GM23338 (cell line): Measurements from ENCODE around the gene RASGRP1. TPM values are rescaled to one million over a fixed set of nuclear protein-coding genes. Genes with fewer than 3 reads are reported as not detected.

ENCODE experiments used
- ATAC-seq: fragments of 200-7000 bp; cut with Tn5 transposase; 3 replicates; pipeline ENCODE4 v1.9.1; 2020
- DNase-seq: peaks from one replicate; pipeline ENCODE4 v3.0.0-alpha.2; 2015; ENCODE audit warnings: low spot score
- H2AFZ ChIP-seq: fragments of 200-600 bp; sonication (generic); 2 replicates; pipeline ENCODE4 v1.8.0; 2016; ENCODE audit warnings: antibody characterized with exemption, mild to moderate bottlenecking, moderate library complexity
- H3F3A ChIP-seq: fragments of 200-600 bp; sonication (generic); replicated peaks from 2 replicates; pipeline ENCODE4 v1.8.0; 2017; ENCODE audit warnings: antibody characterized with exemption, mixed run types, low read depth
- H3K27ac ChIP-seq: fragments of 200-600 bp; sonication (generic); 2 replicates; pipeline ENCODE4 v1.6.1; 2016; ENCODE audit warnings: low read depth
- H3K27me3 ChIP-seq: fragments of 200-600 bp; sonication (generic); 2 replicates; pipeline ENCODE4 v1.8.0; 2016; ENCODE audit warnings: mild to moderate bottlenecking, mixed run types, moderate library complexity; ENCODE audit not compliant: insufficient read depth
- H3K36me3 ChIP-seq: fragments of 200-600 bp; sonication (generic); 2 replicates; pipeline ENCODE4 v1.8.0; 2016; ENCODE audit warnings: mild to moderate bottlenecking; ENCODE audit not compliant: insufficient read depth
- H3K4me1 ChIP-seq: fragments of 200-600 bp; sonication (generic); 2 replicates; pipeline ENCODE4 v1.8.0; 2016; ENCODE audit warnings: mild to moderate bottlenecking, moderate library complexity; ENCODE audit not compliant: insufficient read depth
- H3K4me2 ChIP-seq: fragments of 200-600 bp; sonication (generic); 2 replicates; pipeline ENCODE4 v1.7.1; 2017; ENCODE audit warnings: mixed run types
- H3K4me3 ChIP-seq: fragments of 200-600 bp; sonication (generic); 2 replicates; pipeline ENCODE4 v1.6.1; 2016; ENCODE audit warnings: mixed run types
- H3K79me2 ChIP-seq: fragments of 200-600 bp; sonication (generic); replicated peaks from 2 replicates; pipeline ENCODE4 v1.8.0; 2017; ENCODE audit warnings: mild to moderate bottlenecking; ENCODE audit not compliant: insufficient read depth
- H3K9me2 ChIP-seq: fragments of 200-600 bp; sonication (generic); 2 replicates; pipeline ENCODE4 v1.8.0; 2017; ENCODE audit not compliant: insufficient read depth
- H4K20me1 ChIP-seq: fragments of 200-600 bp; sonication (generic); replicated peaks from 2 replicates; pipeline ENCODE4 v1.8.0; 2017; ENCODE audit warnings: mild to moderate bottlenecking; ENCODE audit not compliant: insufficient read depth
- H3K27ac Mint-ChIP-seq: 2 replicates; pipeline ENCODE4 v1.8.0; 2020; ENCODE audit warnings: inconsistent platforms, mild to moderate bottlenecking, moderate library complexity, mixed read lengths
- H3K27me3 Mint-ChIP-seq: 3 replicates; pipeline ENCODE4 v1.8.0; 2022; ENCODE audit warnings: low read depth, mild to moderate bottlenecking, moderate library complexity, mixed read lengths, inconsistent platforms; ENCODE audit not compliant: insufficient read depth, poor library complexity
- H3K36me3 Mint-ChIP-seq: 3 replicates; pipeline ENCODE4 v1.8.0; 2021; ENCODE audit warnings: low read depth, mild to moderate bottlenecking, inconsistent platforms, moderate library complexity, mixed read lengths
- H3K4me1 Mint-ChIP-seq: 3 replicates; pipeline ENCODE4 v1.8.0; 2020; ENCODE audit warnings: mild to moderate bottlenecking, inconsistent platforms, mixed read lengths
- H3K4me3 Mint-ChIP-seq: 3 replicates; pipeline ENCODE4 v1.8.0; 2021; ENCODE audit warnings: moderate library complexity, mild to moderate bottlenecking, inconsistent platforms, mixed read lengths
- H3K9me3 Mint-ChIP-seq: 3 replicates; pipeline ENCODE4 v1.8.0; 2020; ENCODE audit warnings: moderate library complexity, mild to moderate bottlenecking, inconsistent platforms, mixed read lengths
- CREB1 ChIP-seq: fragments of 250-450 bp; sonication (Bioruptor Pico); IDR thresholded peaks from 2 replicates; pipeline ENCODE4 v1.5.0; 2020; ENCODE audit warnings: low read depth, mild to moderate bottlenecking, moderate library complexity
- EZH2 ChIP-seq: fragments of 200-600 bp; sonication (generic); IDR thresholded peaks from one replicate; pipeline ENCODE4 v1.8.0; 2017; ENCODE audit warnings: antibody characterized with exemption, mild to moderate bottlenecking, low read depth; ENCODE audit not compliant: unreplicated experiment
- NANOG ChIP-seq: IDR thresholded peaks from 2 replicates; pipeline ENCODE4 v1.6.1; 2016; ENCODE audit warnings: antibody characterized with exemption, borderline replicate concordance
- POLR2AphosphoS5 ChIP-seq: IDR thresholded peaks from 2 replicates; pipeline ENCODE4 v1.6.1; 2016; ENCODE audit warnings: antibody characterized with exemption, low read depth
- REST ChIP-seq: IDR thresholded peaks from one replicate; pipeline ENCODE4 v1.6.1; 2018; ENCODE audit warnings: antibody characterized with exemption; ENCODE audit not compliant: unreplicated experiment
- STAT1 ChIP-seq: IDR thresholded peaks from one replicate; pipeline ENCODE4 v1.6.1; 2016; ENCODE audit warnings: antibody characterized with exemption; ENCODE audit not compliant: unreplicated experiment
- ZNF114 ChIP-seq: fragments of 250-450 bp; sonication (Bioruptor Pico); IDR thresholded peaks from 2 replicates; pipeline ENCODE4 v1.5.0; 2020; ENCODE audit warnings: mild to moderate bottlenecking, moderate library complexity
- ZNF331 ChIP-seq: fragments of 250-450 bp; sonication (Bioruptor Pico); IDR thresholded peaks from 2 replicates; pipeline ENCODE4 v1.5.0; 2020; ENCODE audit warnings: low read depth, mild to moderate bottlenecking, moderate library complexity
- polyA plus RNA-seq: library from polyadenylated mRNA; unstranded; fragments of >200 nt; fragmentation: Nextera tagmentation; extraction: Ambion mirVana; gene quantifications from 2 replicates; pipeline ENCODE4 v1.2.1, GENCODE V29; 2016
- total RNA-seq: library from RNA; depleted of rRNA; stranded (reverse); fragments of >200 nt; shearing (Covaris generic); gene quantifications from 2 replicates; pipeline ENCODE4 v1.2.3, GENCODE V29; 2014
- TF ChIP-seq, protein P1 (sequence below): fragments of 250-450 bp; sonication (Bioruptor Pico); IDR thresholded peaks from 2 replicates; pipeline ENCODE4 v1.5.0; 2020; ENCODE audit warnings: mild to moderate bottlenecking, moderate library complexity
- TF ChIP-seq, protein P2 (sequence below), 2 experiments: fragments of 200-600 bp in 1 of 2; sonication (generic) in 1 of 2; conservative IDR thresholded peaks; 2 replicates each; pipeline versions ENCODE4 v1.5.1 to v1.6.1; 2016 to 2017; ENCODE audit warnings: antibody characterized with exemption in 2 of 2, low read depth in 2 of 2, mild to moderate bottlenecking in 2 of 2, moderate library complexity in 1 of 2

RASGRP1 gene
- total and polyA plus RNA-seq, 2 experiments from 2014 or later: 1.1 to 1.2 TPM

GRCh38 chr15:38562278-38562677 lies 2.3 kb downstream of the RASGRP1 start:
- H3K4me3 Mint-ChIP-seq: no peak overlapping the region
- no peak overlapping the region for H3K27ac Mint-ChIP-seq
- H3F3A ChIP-seq: no peaks in the 10 kb centered on the region
- H3K36me3 Mint-ChIP-seq: no peaks in the 10 kb centered on the region
- H3K4me1 Mint-ChIP-seq: peaks cover 3% of the 10 kb centered on the region
- H3K27ac ChIP-seq: no peak overlapping the region
- DNase-seq (peak; percentile 9), ATAC-seq (peak; percentile 14)
- H3K4me2 ChIP-seq: no peak overlapping the region
- peaks cover 26% of the 10 kb centered on the region for H3K27me3 Mint-ChIP-seq
- no peak overlapping the region for H3K4me3 ChIP-seq
- no peak overlapping the region for H2AFZ ChIP-seq
- H3K27me3 ChIP-seq: peaks cover 43% of the 10 kb centered on the region
- H3K4me1 ChIP-seq: no peaks in the 10 kb centered on the region
- no peaks in the 10 kb centered on the region for H3K9me3 Mint-ChIP-seq
- no peak for TF ChIP-seq NANOG
- no peak for TF ChIP-seq CREB1 (CRISPR knock-in tag)
- TF ChIP-seq ZNF331 (CRISPR knock-in tag): no peak
- TF ChIP-seq POLR2AphosphoS5: no peak
- TF ChIP-seq, protein P1, sequence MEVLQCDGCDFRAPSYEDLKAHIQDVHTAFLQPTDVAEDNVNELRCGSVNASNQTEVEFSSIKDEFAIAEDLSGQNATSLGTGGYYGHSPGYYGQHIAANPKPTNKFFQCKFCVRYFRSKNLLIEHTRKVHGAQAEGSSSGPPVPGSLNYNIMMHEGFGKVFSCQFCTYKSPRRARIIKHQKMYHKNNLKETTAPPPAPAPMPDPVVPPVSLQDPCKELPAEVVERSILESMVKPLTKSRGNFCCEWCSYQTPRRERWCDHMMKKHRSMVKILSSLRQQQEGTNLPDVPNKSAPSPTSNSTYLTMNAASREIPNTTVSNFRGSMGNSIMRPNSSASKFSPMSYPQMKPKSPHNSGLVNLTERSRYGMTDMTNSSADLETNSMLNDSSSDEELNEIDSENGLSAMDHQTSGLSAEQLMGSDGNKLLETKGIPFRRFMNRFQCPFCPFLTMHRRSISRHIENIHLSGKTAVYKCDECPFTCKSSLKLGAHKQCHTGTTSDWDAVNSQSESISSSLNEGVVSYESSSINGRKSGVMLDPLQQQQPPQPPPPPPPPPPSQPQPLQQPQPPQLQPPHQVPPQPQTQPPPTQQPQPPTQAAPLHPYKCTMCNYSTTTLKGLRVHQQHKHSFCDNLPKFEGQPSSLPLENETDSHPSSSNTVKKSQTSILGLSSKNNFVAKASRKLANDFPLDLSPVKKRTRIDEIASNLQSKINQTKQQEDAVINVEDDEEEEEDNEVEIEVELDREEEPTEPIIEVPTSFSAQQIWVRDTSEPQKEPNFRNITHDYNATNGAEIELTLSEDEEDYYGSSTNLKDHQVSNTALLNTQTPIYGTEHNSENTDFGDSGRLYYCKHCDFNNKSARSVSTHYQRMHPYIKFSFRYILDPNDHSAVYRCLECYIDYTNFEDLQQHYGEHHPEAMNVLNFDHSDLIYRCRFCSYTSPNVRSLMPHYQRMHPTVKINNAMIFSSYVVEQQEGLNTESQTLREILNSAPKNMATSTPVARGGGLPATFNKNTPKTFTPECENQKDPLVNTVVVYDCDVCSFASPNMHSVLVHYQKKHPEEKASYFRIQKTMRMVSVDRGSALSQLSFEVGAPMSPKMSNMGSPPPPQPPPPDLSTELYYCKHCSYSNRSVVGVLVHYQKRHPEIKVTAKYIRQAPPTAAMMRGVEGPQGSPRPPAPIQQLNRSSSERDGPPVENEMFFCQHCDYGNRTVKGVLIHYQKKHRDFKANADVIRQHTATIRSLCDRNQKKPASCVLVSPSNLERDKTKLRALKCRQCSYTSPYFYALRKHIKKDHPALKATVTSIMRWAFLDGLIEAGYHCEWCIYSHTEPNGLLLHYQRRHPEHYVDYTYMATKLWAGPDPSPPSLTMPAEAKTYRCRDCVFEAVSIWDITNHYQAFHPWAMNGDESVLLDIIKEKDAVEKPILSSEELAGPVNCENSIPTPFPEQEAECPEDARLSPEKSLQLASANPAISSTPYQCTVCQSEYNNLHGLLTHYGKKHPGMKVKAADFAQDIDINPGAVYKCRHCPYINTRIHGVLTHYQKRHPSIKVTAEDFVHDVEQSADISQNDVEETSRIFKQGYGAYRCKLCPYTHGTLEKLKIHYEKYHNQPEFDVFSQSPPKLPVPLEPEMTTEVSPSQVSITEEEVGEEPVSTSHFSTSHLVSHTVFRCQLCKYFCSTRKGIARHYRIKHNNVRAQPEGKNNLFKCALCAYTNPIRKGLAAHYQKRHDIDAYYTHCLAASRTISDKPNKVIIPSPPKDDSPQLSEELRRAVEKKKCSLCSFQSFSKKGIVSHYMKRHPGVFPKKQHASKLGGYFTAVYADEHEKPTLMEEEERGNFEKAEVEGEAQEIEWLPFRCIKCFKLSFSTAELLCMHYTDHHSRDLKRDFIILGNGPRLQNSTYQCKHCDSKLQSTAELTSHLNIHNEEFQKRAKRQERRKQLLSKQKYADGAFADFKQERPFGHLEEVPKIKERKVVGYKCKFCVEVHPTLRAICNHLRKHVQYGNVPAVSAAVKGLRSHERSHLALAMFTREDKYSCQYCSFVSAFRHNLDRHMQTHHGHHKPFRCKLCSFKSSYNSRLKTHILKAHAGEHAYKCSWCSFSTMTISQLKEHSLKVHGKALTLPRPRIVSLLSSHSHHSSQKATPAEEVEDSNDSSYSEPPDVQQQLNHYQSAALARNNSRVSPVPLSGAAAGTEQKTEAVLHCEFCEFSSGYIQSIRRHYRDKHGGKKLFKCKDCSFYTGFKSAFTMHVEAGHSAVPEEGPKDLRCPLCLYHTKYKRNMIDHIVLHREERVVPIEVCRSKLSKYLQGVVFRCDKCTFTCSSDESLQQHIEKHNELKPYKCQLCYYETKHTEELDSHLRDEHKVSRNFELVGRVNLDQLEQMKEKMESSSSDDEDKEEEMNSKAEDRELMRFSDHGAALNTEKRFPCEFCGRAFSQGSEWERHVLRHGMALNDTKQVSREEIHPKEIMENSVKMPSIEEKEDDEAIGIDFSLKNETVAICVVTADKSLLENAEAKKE (CRISPR knock-in tag): no peak
- no peak for TF ChIP-seq STAT1
- H3K36me3 ChIP-seq: no peaks in the 10 kb centered on the region
- no peaks in the 10 kb centered on the region for H3K9me2 ChIP-seq
- no peaks in the 10 kb centered on the region for H3K79me2 ChIP-seq
- 0 out of 2 replicates have a peak, but pooled peaks cover 6% of the 10 kb centered on the region for H4K20me1 ChIP-seq

DNA sequence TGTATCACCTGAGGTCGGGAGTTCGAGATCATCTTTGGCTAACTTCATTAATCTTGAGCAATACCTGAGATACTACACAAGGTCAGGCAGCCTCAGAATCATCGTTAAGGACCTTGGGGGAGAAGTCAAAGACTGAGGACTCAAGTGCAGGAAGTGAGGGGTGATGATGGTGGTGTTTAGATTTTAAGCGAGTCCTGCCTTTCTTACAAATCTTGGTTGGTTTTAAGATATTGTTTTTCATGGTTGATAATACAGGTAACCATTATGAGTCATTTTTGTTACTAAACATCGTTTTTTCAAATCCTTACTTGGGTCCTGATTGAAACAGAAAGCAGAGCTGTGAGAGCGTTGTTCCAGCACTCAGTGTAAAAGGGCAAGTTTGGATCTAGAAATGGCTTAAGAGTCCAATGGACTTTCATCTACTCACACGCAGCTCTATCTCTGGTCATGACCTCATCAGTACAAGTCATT lies 4.1 kb downstream of the RASGRP1 start:
- H3K4me1 ChIP-seq: no peaks in the 10 kb centered on the region
- Mint-ChIP-seq H3K27ac (no peak overlapping the region), H3K27me3 (peaks cover 15% of the 10 kb centered on the region), H3K36me3 (no peaks in the 10 kb centered on the region), H3K9me3 (no peaks in the 10 kb centered on the region), H3K4me3 (no peak overlapping the region), H3K4me1 (peaks cover 3% of the 10 kb centered on the region)
- ATAC-seq: no peak
- H3K9me2 ChIP-seq: no peaks in the 10 kb centered on the region
- no peak overlapping the region for H3K4me2 ChIP-seq
- no peaks in the 10 kb centered on the region for H3F3A ChIP-seq
- no peak overlapping the region for H3K27ac ChIP-seq
- H3K79me2 ChIP-seq: no peaks in the 10 kb centered on the region
- peaks cover 25% of the 10 kb centered on the region for H3K27me3 ChIP-seq
- no peaks in the 10 kb centered on the region for H4K20me1 ChIP-seq
- no peak overlapping the region for H2AFZ ChIP-seq
- H3K36me3 ChIP-seq: no peaks in the 10 kb centered on the region
- H3K4me3 ChIP-seq: no peak overlapping the region
- no peak for DNase-seq
- no peak for TF ChIP-seq REST
- TF ChIP-seq, protein P2, sequence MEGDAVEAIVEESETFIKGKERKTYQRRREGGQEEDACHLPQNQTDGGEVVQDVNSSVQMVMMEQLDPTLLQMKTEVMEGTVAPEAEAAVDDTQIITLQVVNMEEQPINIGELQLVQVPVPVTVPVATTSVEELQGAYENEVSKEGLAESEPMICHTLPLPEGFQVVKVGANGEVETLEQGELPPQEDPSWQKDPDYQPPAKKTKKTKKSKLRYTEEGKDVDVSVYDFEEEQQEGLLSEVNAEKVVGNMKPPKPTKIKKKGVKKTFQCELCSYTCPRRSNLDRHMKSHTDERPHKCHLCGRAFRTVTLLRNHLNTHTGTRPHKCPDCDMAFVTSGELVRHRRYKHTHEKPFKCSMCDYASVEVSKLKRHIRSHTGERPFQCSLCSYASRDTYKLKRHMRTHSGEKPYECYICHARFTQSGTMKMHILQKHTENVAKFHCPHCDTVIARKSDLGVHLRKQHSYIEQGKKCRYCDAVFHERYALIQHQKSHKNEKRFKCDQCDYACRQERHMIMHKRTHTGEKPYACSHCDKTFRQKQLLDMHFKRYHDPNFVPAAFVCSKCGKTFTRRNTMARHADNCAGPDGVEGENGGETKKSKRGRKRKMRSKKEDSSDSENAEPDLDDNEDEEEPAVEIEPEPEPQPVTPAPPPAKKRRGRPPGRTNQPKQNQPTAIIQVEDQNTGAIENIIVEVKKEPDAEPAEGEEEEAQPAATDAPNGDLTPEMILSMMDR (conservative IDR thresholded peaks at IDR 0.05; ENCODE audit: low read depth in 2 of 2): no peak
- no peak for TF ChIP-seq ZNF331 (CRISPR knock-in tag)
- no peak for TF ChIP-seq EZH2
- TF ChIP-seq ZNF114 (CRISPR knock-in tag): no peak
